Calu3 (cell line): ENCODE data around the gene SAMD1. TPM values are rescaled to one million over a fixed set of nuclear protein-coding genes. Genes with fewer than 3 reads are reported as not detected.
A peak's percentile ranks its signal among the peaks of the same experiment; 100 is the strongest.

Source experiments
- Bru-seq: library from RNA; stranded (reverse); fragments of 400-500 nt; gene quantifications from one replicate; lab custom pipeline; 2021; lab: Mats Ljungman, UMichigan
- BruChase-seq, 2 experiments: library from RNA; stranded (reverse); fragments of 400-500 nt; gene quantifications; one replicate each; lab custom pipeline; 2021; lab: Mats Ljungman, UMichigan
- BruUV-seq: library from RNA; stranded (reverse); fragments of 400-500 nt; replicated peaks from 2 replicates; lab custom pipeline; 2021; lab: Mats Ljungman, UMichigan
- CTCF ChIA-PET: fragments of 300-600 bp; sonication (Branson Sonifier 250); formaldehyde crosslinking; loops from one replicate; lab custom pipeline; 2022; ENCODE audit warnings: antibody characterized with exemption; lab: Charles Lee
- DNase-seq: peaks from one replicate; pipeline ENCODE4 v3.0.0; 2022
- H3K27ac Mint-ChIP-seq: one replicate; pipeline ENCODE4 v1.8.0; 2022; ENCODE audit warnings: mixed read lengths; ENCODE audit not compliant: unreplicated experiment
- H3K27me3 Mint-ChIP-seq: one replicate; pipeline ENCODE4 v1.8.0; 2022; ENCODE audit warnings: mixed read lengths; ENCODE audit not compliant: unreplicated experiment
- H3K36me3 Mint-ChIP-seq: one replicate; pipeline ENCODE4 v1.8.0; 2022; ENCODE audit warnings: mild to moderate bottlenecking, moderate library complexity, mixed read lengths; ENCODE audit not compliant: insufficient read depth, unreplicated experiment
- H3K4me1 Mint-ChIP-seq: one replicate; pipeline ENCODE4 v1.8.0; 2022; ENCODE audit warnings: mild to moderate bottlenecking, low read depth, mixed read lengths; ENCODE audit not compliant: unreplicated experiment
- H3K4me3 Mint-ChIP-seq: one replicate; pipeline ENCODE4 v1.8.0; 2022; ENCODE audit warnings: mild to moderate bottlenecking, low read depth, moderate library complexity, mixed read lengths; ENCODE audit not compliant: unreplicated experiment
- H3K9me3 Mint-ChIP-seq: one replicate; pipeline ENCODE4 v1.8.0; 2022; ENCODE audit warnings: low read depth, mixed read lengths; ENCODE audit not compliant: unreplicated experiment
- intact Hi-C: fragments of 100-400 bp; cut with micrococcal nuclease; formaldehyde crosslinking; loops from one replicate; pipeline ENCODE4 v1.10.0; 2022; ENCODE audit not compliant: unreplicated experiment
- long read RNA-seq: library from polyadenylated mRNA; stranded (forward); transcript quantifications from one replicate; pipeline ENCODE4 v2.0.0, GENCODE V29; 2022
- total RNA-seq: library from RNA; stranded (reverse); gene quantifications from 2 replicates; pipeline ENCODE4 v1.2.3, GENCODE V29; 2022
- TF ChIP-seq, protein P1 (sequence below): fragments of 200-600 bp; IDR thresholded peaks from one replicate; pipeline ENCODE4 v1.8.0; 2022; ENCODE audit warnings: antibody characterized with exemption; ENCODE audit not compliant: unreplicated experiment

SAMD1 gene
- total RNA-seq (41.1 and 44.2 TPM in 2 replicates), Bru-seq, nascent RNA (percentile 53 among the genes with signal in this experiment), BruChase-seq, experiment 1, labeled RNA remaining after a 6-hour chase (percentile 92 among the genes with signal in this experiment), BruChase-seq, experiment 2, labeled RNA remaining after a 2-hour chase (percentile 83 among the genes with signal in this experiment)
- long read RNA-seq, partial matches to known transcripts = 2 of 10 reads
- long read RNA-seq, other reads (novel, unspliced or antisense) = 5 of 10 reads

DNA sequence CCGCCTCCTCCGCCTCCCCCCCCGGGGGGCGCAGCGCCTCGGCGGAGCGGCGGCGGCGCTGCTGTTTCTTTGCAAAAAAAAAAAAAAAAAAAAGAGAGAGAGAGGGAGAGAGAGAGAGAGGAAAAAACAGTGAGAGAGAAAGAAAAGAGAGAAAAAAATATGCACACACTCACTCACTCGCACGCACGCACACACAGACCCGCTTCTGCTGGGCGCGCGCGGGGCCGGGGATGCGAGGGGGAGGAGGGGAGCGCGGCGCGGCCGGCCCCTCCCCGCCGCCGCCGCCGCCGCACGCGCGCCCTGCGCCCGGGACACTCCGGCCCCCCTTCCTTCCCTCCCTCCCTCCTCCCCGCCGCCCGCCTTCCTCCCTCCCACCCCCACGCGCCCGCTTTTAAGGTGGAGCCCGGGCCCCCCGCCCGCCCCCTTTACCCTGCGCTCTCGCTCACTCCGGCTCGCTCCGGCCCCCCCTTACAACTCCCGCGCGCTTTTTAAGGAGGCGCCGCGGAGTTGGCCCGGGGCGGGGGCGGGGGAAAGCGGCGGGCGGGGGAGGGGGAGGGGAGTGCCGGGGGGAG lies at the start of gene SAMD1:
TSS of gene SAMD1 (minus strand) at position 243 of the 572 bp plus-strand sequence.
- TF ChIP-seq, protein P1, sequence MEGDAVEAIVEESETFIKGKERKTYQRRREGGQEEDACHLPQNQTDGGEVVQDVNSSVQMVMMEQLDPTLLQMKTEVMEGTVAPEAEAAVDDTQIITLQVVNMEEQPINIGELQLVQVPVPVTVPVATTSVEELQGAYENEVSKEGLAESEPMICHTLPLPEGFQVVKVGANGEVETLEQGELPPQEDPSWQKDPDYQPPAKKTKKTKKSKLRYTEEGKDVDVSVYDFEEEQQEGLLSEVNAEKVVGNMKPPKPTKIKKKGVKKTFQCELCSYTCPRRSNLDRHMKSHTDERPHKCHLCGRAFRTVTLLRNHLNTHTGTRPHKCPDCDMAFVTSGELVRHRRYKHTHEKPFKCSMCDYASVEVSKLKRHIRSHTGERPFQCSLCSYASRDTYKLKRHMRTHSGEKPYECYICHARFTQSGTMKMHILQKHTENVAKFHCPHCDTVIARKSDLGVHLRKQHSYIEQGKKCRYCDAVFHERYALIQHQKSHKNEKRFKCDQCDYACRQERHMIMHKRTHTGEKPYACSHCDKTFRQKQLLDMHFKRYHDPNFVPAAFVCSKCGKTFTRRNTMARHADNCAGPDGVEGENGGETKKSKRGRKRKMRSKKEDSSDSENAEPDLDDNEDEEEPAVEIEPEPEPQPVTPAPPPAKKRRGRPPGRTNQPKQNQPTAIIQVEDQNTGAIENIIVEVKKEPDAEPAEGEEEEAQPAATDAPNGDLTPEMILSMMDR = no peak
- CTCF ChIA-PET = no interaction called here
- no peaks in the 10 kb centered on the region for H3K9me3 Mint-ChIP-seq
- H3K27me3 Mint-ChIP-seq = no peaks in the 10 kb centered on the region
- intact Hi-C loops = no loop called here
- no TSS peak for BruUV-seq
- H3K4me1 Mint-ChIP-seq = peaks cover 8% of the 10 kb centered on the region
- H3K27ac Mint-ChIP-seq = peak within 1 kb of the TSS; percentile 67
- H3K4me3 Mint-ChIP-seq = peak within 1 kb of the TSS; percentile 61
- H3K36me3 Mint-ChIP-seq = peaks cover 34% of the 10 kb centered on the region
- DNase-seq = no peak

DNA sequence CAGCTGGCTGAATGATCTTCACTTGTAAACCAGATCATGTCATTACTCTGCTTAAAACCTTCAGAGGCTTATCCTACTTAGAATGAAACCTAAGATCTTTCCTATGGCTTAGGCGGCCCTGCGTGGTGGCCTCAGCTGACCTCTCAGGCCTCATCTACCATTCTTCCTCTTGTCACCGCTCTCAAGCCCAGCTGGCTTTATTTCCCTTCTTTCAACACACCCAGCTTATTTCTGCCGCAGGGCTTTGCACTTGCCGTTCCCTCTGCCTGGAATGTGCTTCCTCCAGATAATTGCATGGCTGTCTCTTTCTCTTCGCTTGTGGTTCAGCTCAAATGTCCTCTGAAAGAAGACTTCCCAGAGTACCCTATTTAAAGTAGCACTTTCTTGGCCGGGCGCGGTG lies 49.4 kb upstream of the SAMD1 start:
- BruUV-seq = no TSS peak
- no peak overlapping the region for H3K27ac Mint-ChIP-seq
- TF ChIP-seq, protein P1 = no peak
- no peak overlapping the region for H3K4me3 Mint-ChIP-seq
- peaks cover 6% of the 10 kb centered on the region for H3K4me1 Mint-ChIP-seq
- peaks cover 29% of the 10 kb centered on the region for H3K36me3 Mint-ChIP-seq
- CTCF ChIA-PET = no interaction called here
- H3K27me3 Mint-ChIP-seq = no peaks in the 10 kb centered on the region
- intact Hi-C loops = no loop called here
- DNase-seq = no peak
- H3K9me3 Mint-ChIP-seq = no peaks in the 10 kb centered on the region

DNA sequence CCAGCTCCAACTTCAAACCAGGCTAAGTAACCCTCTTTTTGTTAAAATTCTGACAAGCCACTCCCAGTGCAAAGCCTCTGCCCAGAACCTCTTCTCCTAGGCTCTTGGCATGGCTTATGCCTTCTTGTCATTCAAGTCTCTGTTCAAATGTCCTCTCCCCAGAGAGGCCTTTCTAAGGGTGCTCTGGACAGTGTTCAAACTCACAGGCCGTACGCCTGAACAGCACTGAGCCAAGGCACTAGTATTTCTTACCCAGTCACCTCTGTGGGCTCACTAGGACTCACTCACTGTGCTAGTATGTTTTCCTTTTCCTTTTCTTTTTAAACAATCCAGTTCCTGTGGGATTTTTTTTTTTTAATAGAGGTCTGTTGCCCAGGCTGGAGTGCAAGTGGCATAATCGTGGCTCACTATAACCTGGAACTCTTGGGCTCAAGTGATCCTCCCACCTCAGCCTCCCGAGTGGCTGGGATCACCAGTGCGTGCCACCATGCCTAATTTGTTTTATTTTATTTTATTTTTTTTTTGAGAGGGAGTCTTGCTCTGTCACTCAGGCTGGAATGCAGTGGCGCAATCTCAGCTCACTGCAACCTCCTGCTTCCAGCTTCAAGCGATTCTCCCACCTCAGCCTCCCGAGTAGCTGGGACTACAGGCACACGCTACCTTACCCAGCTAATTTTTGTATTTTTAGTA lies 48.2 kb upstream of the SAMD1 start:
- CTCF ChIA-PET = no interaction called here
- Mint-ChIP-seq H3K9me3 (no peaks in the 10 kb centered on the region), H3K27ac (no peak overlapping the region), H3K4me1 (peaks cover 15% of the 10 kb centered on the region), H3K4me3 (no peak overlapping the region), H3K36me3 (peaks cover 36% of the 10 kb centered on the region), H3K27me3 (no peaks in the 10 kb centered on the region)
- TF ChIP-seq, protein P1 = no peak
- intact Hi-C loops = no loop called here
- BruUV-seq = no TSS peak
- DNase-seq = no peak

DNA sequence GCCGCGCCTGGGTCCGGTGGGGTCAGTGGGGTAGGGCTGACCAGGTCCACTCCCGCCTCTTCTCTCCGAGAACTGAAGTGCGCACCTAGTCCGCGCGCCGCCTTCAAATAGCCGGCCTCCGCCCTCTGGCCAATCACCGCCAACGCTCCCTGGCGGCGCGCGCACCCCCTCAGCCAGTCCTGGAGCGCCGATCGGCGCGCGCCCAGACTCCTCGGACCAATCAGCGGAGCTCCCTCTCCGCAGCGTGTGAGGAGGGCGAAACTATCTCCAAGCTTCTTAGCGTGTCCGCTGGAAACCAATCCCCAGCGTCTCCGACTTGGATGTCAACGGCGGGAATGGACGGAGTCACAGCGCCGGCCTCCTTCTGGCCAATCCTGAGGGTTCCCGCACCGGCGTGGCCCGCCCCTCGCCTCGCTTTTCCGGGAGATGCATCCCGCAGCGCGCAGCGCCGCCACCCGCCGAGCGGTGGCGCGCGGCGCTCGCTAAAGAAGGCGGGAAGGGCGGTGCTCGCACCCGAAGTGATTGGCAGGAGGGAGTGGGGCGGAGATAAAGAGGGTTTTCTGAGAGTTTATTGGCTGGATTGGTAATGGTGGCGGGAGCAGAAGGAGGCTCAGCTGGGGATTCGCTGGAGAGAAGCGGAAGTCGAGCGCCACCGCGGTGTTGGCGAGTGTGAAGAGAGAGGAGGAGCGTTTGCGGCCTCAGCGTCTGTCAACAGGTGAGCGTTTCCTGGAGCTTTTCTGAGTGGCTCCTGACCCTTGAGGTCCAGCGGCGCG lies 46.1 kb upstream of the SAMD1 start, which contains the start of gene ASF1B:
TSS of gene ASF1B (minus strand) at position 81 of the 773 bp plus-strand sequence. CDS start 133 bp downstream, outside the sequence.
- peaks cover 38% of the 10 kb centered on the region for H3K36me3 Mint-ChIP-seq
- peaks cover 15% of the 10 kb centered on the region for H3K4me1 Mint-ChIP-seq
- CTCF ChIA-PET = interaction anchor here (0.6 to 1.8 kb wide), 17 partner anchors 9 to 358 kb away, joined by 3 to 11 read pairs (median 4); partner anchors contain the start of gene ADGRE5
- intact Hi-C loops = no loop called here
- H3K9me3 Mint-ChIP-seq = no peaks in the 10 kb centered on the region
- peak; percentile 95 for DNase-seq
- no peaks in the 10 kb centered on the region for H3K27me3 Mint-ChIP-seq
- H3K27ac Mint-ChIP-seq = peak within 1 kb of the TSS; percentile 96
- H3K4me3 Mint-ChIP-seq = peak within 1 kb of the TSS; percentile 85
- BruUV-seq = no TSS peak
- TF ChIP-seq, protein P1 = peak; percentile 18
